GM23248 (cell line): ENCODE results near the gene LARP6. TPM values are rescaled to one million over a fixed set of nuclear protein-coding genes. Genes with fewer than 3 reads are reported as not detected.
"Not testable (repeated sequence)": the region's sequence is repeated elsewhere in the genome, so short reads cannot be mapped to it uniquely, and the experiment has no call there.

Source experiments
- DNase-seq: peaks from one replicate; pipeline ENCODE4 v3.0.0-alpha.2; 2015
- H2AFZ ChIP-seq: fragments of 200-600 bp; sonication (generic); 2 replicates; pipeline ENCODE4 v1.6.1; 2016; ENCODE audit warnings: antibody characterized with exemption
- H3F3A ChIP-seq: fragments of 200-600 bp; sonication (generic); 2 replicates; pipeline ENCODE4 v1.6.1; 2016; ENCODE audit warnings: mild to moderate bottlenecking, antibody characterized with exemption, mixed run types; ENCODE audit not compliant: insufficient read depth
- H3K27ac ChIP-seq: fragments of 200-600 bp; sonication (generic); 2 replicates; pipeline ENCODE4 v1.5.1; 2016; ENCODE audit warnings: mild to moderate bottlenecking
- H3K27me3 ChIP-seq: fragments of 200-600 bp; sonication (generic); replicated peaks from 2 replicates; pipeline ENCODE4 v1.6.1; 2016; ENCODE audit warnings: mild to moderate bottlenecking; ENCODE audit not compliant: insufficient read depth
- H3K36me3 ChIP-seq: fragments of 200-600 bp; sonication (generic); 2 replicates; pipeline ENCODE4 v1.6.1; 2016; ENCODE audit warnings: low read depth, mild to moderate bottlenecking
- H3K4me1 ChIP-seq: fragments of 200-600 bp; sonication (generic); 2 replicates; pipeline ENCODE4 v1.6.1; 2016; ENCODE audit warnings: mild to moderate bottlenecking; ENCODE audit not compliant: insufficient read depth
- H3K4me2 ChIP-seq: fragments of 200-600 bp; sonication (generic); one replicate; pipeline ENCODE4 v1.6.1; 2016; ENCODE audit warnings: mild to moderate bottlenecking; ENCODE audit not compliant: unreplicated experiment
- H3K4me3 ChIP-seq: fragments of 200-600 bp; sonication (generic); 2 replicates; pipeline ENCODE4 v1.5.1; 2016; ENCODE audit warnings: mild to moderate bottlenecking
- H3K79me2 ChIP-seq: fragments of 200-600 bp; sonication (generic); 2 replicates; pipeline ENCODE4 v1.6.1; 2016; ENCODE audit warnings: mild to moderate bottlenecking; ENCODE audit not compliant: insufficient read depth
- H3K9ac ChIP-seq: fragments of 200-600 bp; sonication (generic); 2 replicates; pipeline ENCODE4 v1.6.1; 2016; ENCODE audit warnings: mild to moderate bottlenecking
- H3K9me2 ChIP-seq: fragments of 200-600 bp; sonication (generic); 2 replicates; pipeline ENCODE4 v1.6.1; 2016; ENCODE audit warnings: mixed run types, mild to moderate bottlenecking, moderate library complexity; ENCODE audit not compliant: insufficient read depth
- H3K9me3 ChIP-seq: fragments of 200-600 bp; sonication (generic); one replicate; pipeline ENCODE4 v1.6.1; 2017; ENCODE audit warnings: low read depth
- H4K20me1 ChIP-seq: fragments of 200-600 bp; sonication (generic); 2 replicates; pipeline ENCODE4 v1.6.0; 2016; ENCODE audit not compliant: insufficient read depth
- EZH2 ChIP-seq: fragments of 200-600 bp; sonication (generic); IDR thresholded peaks from 2 replicates; pipeline ENCODE4 v1.6.1; 2018; ENCODE audit warnings: antibody characterized with exemption, mild to moderate bottlenecking; ENCODE audit not compliant: insufficient read depth, poor library complexity, severe bottlenecking
- EZH2phosphoT487 ChIP-seq: fragments of 200-600 bp; sonication (generic); IDR thresholded peaks from 2 replicates; pipeline ENCODE4 v1.6.1; 2018; ENCODE audit warnings: antibody characterized with exemption, moderate library complexity, mild to moderate bottlenecking, low read depth; ENCODE audit not compliant: insufficient read depth
- WGBS, 2 experiments: methylation state at CpG; one replicate each; pipeline ENCODE4 v1.1.6; 2015 to 2017; ENCODE audit warnings: low lambda C conversion rate in 2 of 2, low coverage in 1 of 2; ENCODE audit errors: missing lambda C conversion rate in 2 of 2; 5-methylcytosine and 5-hydroxymethylcytosine counted together
- in situ Hi-C: fragments of 300-500 bp; cut with MboI; formaldehyde crosslinking; loops from 2 replicates; pipeline ENCODE4 v1.15.0; 2020
- polyA plus RNA-seq: library from polyadenylated mRNA; unstranded; fragments of >200 nt; fragmentation: Nextera tagmentation; extraction: Ambion mirVana; gene quantifications from 2 replicates; pipeline ENCODE4 v1.2.1, GENCODE V29; 2016
- total RNA-seq: library from RNA; depleted of rRNA; stranded (reverse); fragments of >200 nt; shearing (Covaris generic); gene quantifications from 2 replicates; pipeline ENCODE4 v1.2.3, GENCODE V29; 2014

Gene LARP6
- total and polyA plus RNA-seq, 2 experiments from 2014 or later, result 104 to 110 TPM

DNA sequence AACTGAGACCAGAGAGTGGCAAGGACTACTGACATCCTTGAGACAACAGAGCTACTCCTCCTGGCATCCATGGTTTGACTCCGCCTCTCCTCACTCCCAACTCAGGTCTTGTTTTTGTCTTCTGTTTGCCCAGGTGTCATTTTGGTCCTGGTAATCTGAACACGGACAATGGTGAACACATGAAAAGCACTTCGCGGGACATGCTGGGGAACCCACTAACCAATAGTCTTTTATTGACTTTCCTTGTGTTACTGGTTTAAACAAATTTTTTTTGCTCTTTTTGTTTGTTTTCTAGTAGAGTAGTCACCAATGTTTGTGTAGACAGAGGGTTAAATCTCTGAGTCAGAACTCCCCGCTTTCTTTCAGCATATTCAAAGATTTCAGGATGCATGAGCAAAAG, 38.4 kb downstream of the LARP6 start:
- Histone ChIP-seq H3K27me3 (no peaks in the 10 kb centered on the region), H3K4me2 (no peak overlapping the region), H3K9me3 (no peaks in the 10 kb centered on the region), H4K20me1 (no peaks in the 10 kb centered on the region), H3K4me3 (no peak overlapping the region), H3K4me1 (no peaks in the 10 kb centered on the region), H3K9me2 (no peaks in the 10 kb centered on the region), H3K9ac (no peak overlapping the region), H3K79me2 (no peaks in the 10 kb centered on the region), H3F3A (no peaks in the 10 kb centered on the region), H3K27ac (no peak overlapping the region), H3K36me3 (no peaks in the 10 kb centered on the region), H2AFZ (no peak overlapping the region)
- in situ Hi-C loops, result loop anchor here (10.0 kb wide), 1 partner anchor 141 kb away; no protein-coding TSS in a partner anchor
- DNase-seq, result no peak
- WGBS, 2 experiments, result 89 to 92% methylated on average over 5 of the region's 5 CpGs
- no peak for TF ChIP-seq EZH2phosphoT487
- TF ChIP-seq EZH2, result no peak

DNA sequence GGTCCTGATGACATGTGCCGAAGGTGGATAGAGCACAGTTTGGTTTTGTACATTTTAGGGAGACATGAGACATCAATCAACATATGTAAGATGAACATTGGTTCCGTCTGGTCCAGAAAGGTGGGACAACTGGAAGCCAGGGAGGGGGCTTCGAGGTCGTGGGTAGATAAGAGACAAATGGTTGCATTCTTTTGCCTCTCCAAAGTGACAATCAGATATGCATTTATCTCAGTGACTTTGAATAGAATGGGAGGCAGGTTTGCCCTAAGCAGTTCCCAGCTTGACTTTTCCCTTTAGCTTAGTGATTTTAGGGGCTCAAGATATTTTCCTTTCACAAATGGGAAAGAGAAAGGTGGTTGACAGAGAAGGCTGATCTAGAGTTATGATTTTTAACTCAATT, 38.9 kb downstream of the LARP6 start:
- H3K4me3 ChIP-seq, H3K4me2 ChIP-seq, H3K9me2 ChIP-seq, H3K9me3 ChIP-seq, H3K36me3 ChIP-seq, H3K9ac ChIP-seq, H2AFZ ChIP-seq, H3K27me3 ChIP-seq, H3K4me1 ChIP-seq, DNase-seq, H4K20me1 ChIP-seq, H3F3A ChIP-seq, H3K27ac ChIP-seq, H3K79me2 ChIP-seq: not testable (repeated sequence)
- 74 to 83% methylated on average over 4 of the region's 4 CpGs for WGBS, 2 experiments
- in situ Hi-C loops, result loop anchor here (10.0 kb wide), 1 partner anchor 140 kb away; no protein-coding TSS in a partner anchor

DNA sequence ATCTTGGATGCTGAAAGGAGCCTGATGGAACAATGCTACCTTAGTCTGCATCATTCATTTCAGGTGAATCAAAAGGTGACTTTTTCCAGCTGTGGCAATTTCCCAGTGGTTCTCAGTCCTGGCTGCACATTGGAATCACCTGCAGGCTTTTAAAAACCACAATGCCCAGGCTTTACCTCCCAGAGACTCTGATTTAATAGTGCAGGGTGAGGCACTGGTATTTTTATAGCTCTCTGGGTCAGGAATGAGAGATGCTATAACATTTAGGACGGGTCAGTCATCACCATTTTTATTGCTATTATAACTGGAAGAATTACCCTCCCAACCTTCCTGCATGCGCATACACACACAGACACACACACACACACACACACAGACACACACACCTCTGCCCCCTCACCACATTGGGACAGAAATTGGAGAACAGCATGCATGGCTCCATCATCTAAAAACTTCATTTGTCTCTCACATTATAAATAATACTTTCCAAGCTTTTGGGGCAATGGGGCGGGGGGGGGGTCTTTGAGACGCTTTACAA, 41.1 kb downstream of the LARP6 start:
- H3K27me3 ChIP-seq, result no peaks in the 10 kb centered on the region
- no peaks in the 10 kb centered on the region for H3K36me3 ChIP-seq
- H3K4me2 ChIP-seq, result no peak overlapping the region
- WGBS, 2 experiments, result 87 to 89% methylated on average over 4 of the region's 4 CpGs
- no peak overlapping the region for H3K27ac ChIP-seq
- no peak overlapping the region for H3K9ac ChIP-seq
- no peak overlapping the region for H3K4me3 ChIP-seq
- no peaks in the 10 kb centered on the region for H3K9me2 ChIP-seq
- in situ Hi-C loops, result loop anchor here (10.0 kb wide), 1 partner anchor 138 kb away; no protein-coding TSS in a partner anchor
- H3F3A ChIP-seq, result no peaks in the 10 kb centered on the region
- no peaks in the 10 kb centered on the region for H4K20me1 ChIP-seq
- H3K4me1 ChIP-seq, result no peaks in the 10 kb centered on the region
- TF ChIP-seq EZH2 (no peak), EZH2phosphoT487 (no peak)
- no peak for DNase-seq
- H2AFZ ChIP-seq, result no peak overlapping the region
- no peaks in the 10 kb centered on the region for H3K79me2 ChIP-seq
- no peaks in the 10 kb centered on the region for H3K9me3 ChIP-seq

DNA sequence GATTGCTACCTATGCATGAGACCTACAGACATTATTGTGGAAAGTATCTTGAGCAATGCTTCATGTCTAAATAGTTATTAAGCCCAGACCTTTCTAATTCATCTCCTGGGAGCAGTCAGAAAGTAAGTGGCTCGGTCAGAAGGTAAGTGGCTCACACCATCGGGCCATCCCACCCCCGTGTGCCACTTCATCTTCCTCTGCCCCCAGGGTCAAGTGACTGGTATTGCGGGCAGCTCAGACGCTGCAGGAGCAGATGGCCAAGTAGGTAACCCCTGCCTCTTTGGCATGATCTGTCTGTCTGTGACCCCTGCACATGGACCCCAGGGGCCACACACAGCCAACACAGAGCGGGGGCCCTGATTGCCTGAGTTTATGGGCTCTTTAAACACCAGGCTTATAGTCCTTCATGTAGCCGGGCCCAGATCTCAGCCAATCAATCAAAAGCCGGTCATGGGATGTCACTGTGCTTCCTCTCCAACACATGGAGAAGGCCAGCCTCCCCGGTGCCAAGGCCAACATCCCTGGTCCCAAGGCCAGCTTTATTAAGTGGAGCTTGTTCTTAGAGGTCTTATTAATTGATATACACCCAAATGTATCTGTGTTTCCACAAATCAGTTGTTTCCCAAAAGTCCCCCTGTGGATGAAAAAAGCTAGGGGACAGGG, 42.9 kb downstream of the LARP6 start:
- H4K20me1 ChIP-seq, result no peaks in the 10 kb centered on the region
- in situ Hi-C loops, result loop anchor here (10.0 kb wide), 1 partner anchor 136 kb away; no protein-coding TSS in a partner anchor
- TF ChIP-seq EZH2, result no peak
- no peak for TF ChIP-seq EZH2phosphoT487

More for the DNA sequence above, 42.9 kb downstream of the LARP6 start:
- Histone ChIP-seq H3K79me2 (no peaks in the 10 kb centered on the region), H3K27me3 (no peaks in the 10 kb centered on the region), H3K4me2 (no peak overlapping the region), H3K9me3 (no peaks in the 10 kb centered on the region), H3K9me2 (no peaks in the 10 kb centered on the region), H3K4me1 (no peaks in the 10 kb centered on the region), H3K36me3 (no peaks in the 10 kb centered on the region), H3K9ac (no peak overlapping the region), H3F3A (no peaks in the 10 kb centered on the region), H3K4me3 (no peak overlapping the region), H3K27ac (no peak overlapping the region), H2AFZ (no peak overlapping the region)
- 81 to 86% methylated on average over 9 of the region's 9 CpGs for WGBS, 2 experiments
- DNase-seq, result no peak
